Endometrial microvascular endothelial cells (primary cell): ENCODE measurements around the gene KPNA2. TPM values are rescaled to one million over a fixed set of nuclear protein-coding genes. Genes with fewer than 3 reads are reported as not detected.
"Not testable (repeated sequence)": the region's sequence is repeated elsewhere in the genome, so short reads cannot be mapped to it uniquely, and the experiment has no call there.

Source experiments
- in situ Hi-C: cut with HindIII; loops from 2 replicates; pipeline ENCODE4 v1.10.0; 2017; ENCODE audit warnings: low sequenced_read_pairs, low pct_unique_long_range_greater_than_20kb; ENCODE audit errors: inconsistent ontology term
- total RNA-seq: library from RNA; depleted of rRNA; stranded (reverse); fragments of >200 nt; gene quantifications from one replicate; pipeline ENCODE4 v1.2.3, GENCODE V29; 2015; ENCODE audit errors: inconsistent ontology term

Gene KPNA2
- 322 TPM for total RNA-seq

GRCh38 chr17:68035523-68036303, at the start of gene KPNA2:
TSS of gene KPNA2 (plus strand) at chr17:68035735. CDS start at chr17:68037133, 1,398 bp downstream.
- in situ Hi-C loops: no loop called here

- in situ Hi-C loops: no loop called here
Measured at GRCh38 chr17:67990909-67991308, 44.6 kb upstream of the KPNA2 start.

GRCh38 chr17:67992548-67993152, 42.9 kb upstream of the KPNA2 start:
- in situ Hi-C loops: no loop called here

GRCh38 chr17:67993153-67993997, 42.2 kb upstream of the KPNA2 start:
- in situ Hi-C loops: no loop called here

GRCh38 chr17:67993998-67994361, 41.6 kb upstream of the KPNA2 start:
- in situ Hi-C loops: no loop called here

GRCh38 chr17:67994817-67995569, 40.5 kb upstream of the KPNA2 start:
- in situ Hi-C loops: no loop called here

GRCh38 chr17:67995570-67996263, 39.8 kb upstream of the KPNA2 start:
- in situ Hi-C loops: no loop called here

- in situ Hi-C loops: not testable (repeated sequence)
Measured at GRCh38 chr17:67996301-67997171, 39.0 kb upstream of the KPNA2 start, which contains the start of gene C17orf58. TSS of gene C17orf58 (minus strand) at chr17:67996469. CDS start at chr17:67996198, 271 bp downstream.

GRCh38 chr17:67998466-67998865, 37.1 kb upstream of the KPNA2 start:
- in situ Hi-C loops: no loop called here

- in situ Hi-C loops: no loop called here
Measured at GRCh38 chr17:67999291-67999911, 36.1 kb upstream of the KPNA2 start.

GRCh38 chr17:68004201-68004600, 31.3 kb upstream of the KPNA2 start:
- in situ Hi-C loops: no loop called here

- in situ Hi-C loops: no loop called here
Measured at GRCh38 chr17:68006797-68007196, 28.7 kb upstream of the KPNA2 start.

- in situ Hi-C loops: no loop called here
Measured at GRCh38 chr17:68011199-68011665, 24.3 kb upstream of the KPNA2 start.

GRCh38 chr17:68013385-68013784, 22.1 kb upstream of the KPNA2 start:
- in situ Hi-C loops: no loop called here

GRCh38 chr17:68015081-68015723, 20.3 kb upstream of the KPNA2 start:
- in situ Hi-C loops: no loop called here

- in situ Hi-C loops: no loop called here
Measured at GRCh38 chr17:68016838-68017237, 18.7 kb upstream of the KPNA2 start.
